A673 (cell line): ENCODE data around the gene CFAP100. TPM values are rescaled to one million over a fixed set of nuclear protein-coding genes. Genes with fewer than 3 reads are reported as not detected.

Experiments used
- BruUV-seq: library from RNA; stranded (reverse); fragments of 400-500 nt; replicated peaks from 2 replicates; lab custom pipeline; 2021; lab: Mats Ljungman, UMichigan
- CTCF ChIA-PET: fragments of 300-600 bp; sonication (Branson Sonifier 250); formaldehyde crosslinking; loops from one replicate; lab custom pipeline; 2022; ENCODE audit warnings: antibody characterized with exemption; lab: Charles Lee
- POLR2A ChIA-PET: fragments of 300-600 bp; sonication (Branson Sonifier 250); formaldehyde crosslinking; loops from one replicate; lab custom pipeline; 2022; ENCODE audit warnings: antibody characterized with exemption; ENCODE audit not compliant: low non-redundant PET; lab: Charles Lee
- DNase-seq: peaks from one replicate; pipeline ENCODE4 v3.0.0-alpha.2; 2015; ENCODE audit warnings: low spot score
- H3K27ac ChIP-seq: fragments of 200-600 bp; sonication (generic); 2 replicates; pipeline ENCODE4 v1.5.1; 2016; ENCODE audit warnings: mixed run types, low read depth, mild to moderate bottlenecking, mixed read lengths, antibody characterized with exemption, low read length; ENCODE audit not compliant: poor library complexity, severe bottlenecking
- H3K27me3 ChIP-seq: fragments of 200-600 bp; sonication (generic); replicated peaks from 2 replicates; pipeline ENCODE4 v1.6.1; 2017; ENCODE audit warnings: mixed run types, low read depth, mild to moderate bottlenecking, mixed read lengths, antibody characterized with exemption, low read length; ENCODE audit not compliant: insufficient read depth, poor library complexity
- H3K36me3 ChIP-seq: fragments of 200-600 bp; sonication (generic); 2 replicates; pipeline ENCODE4 v1.6.1; 2016; ENCODE audit warnings: mixed run types, mild to moderate bottlenecking, mixed read lengths, antibody characterized with exemption, low read length; ENCODE audit not compliant: insufficient read depth, poor library complexity, severe bottlenecking
- H3K4me1 ChIP-seq: fragments of 200-600 bp; sonication (generic); 2 replicates; pipeline ENCODE4 v1.6.1; 2017; ENCODE audit warnings: mixed run types, mild to moderate bottlenecking, mixed read lengths, antibody characterized with exemption, low read length; ENCODE audit not compliant: insufficient read depth, poor library complexity, severe bottlenecking
- H3K4me3 ChIP-seq: fragments of 200-600 bp; sonication (generic); 2 replicates; pipeline ENCODE4 v1.5.1; 2016; ENCODE audit warnings: low read depth, mixed run types, mild to moderate bottlenecking, mixed read lengths, low read length; ENCODE audit not compliant: poor library complexity, severe bottlenecking
- H3K9me3 ChIP-seq: fragments of 200-600 bp; sonication (generic); 2 replicates; pipeline ENCODE4 v1.6.1; 2016; ENCODE audit warnings: mixed run types, low read depth, mild to moderate bottlenecking, mixed read lengths, antibody characterized with exemption, low read length; ENCODE audit not compliant: poor library complexity, severe bottlenecking
- EZH2 ChIP-seq: fragments of 200-600 bp; sonication (generic); IDR thresholded peaks from 2 replicates; pipeline ENCODE4 v1.6.1; 2017; ENCODE audit warnings: borderline replicate concordance, low read depth, mild to moderate bottlenecking, mixed read lengths, antibody characterized with exemption, low read length; ENCODE audit not compliant: poor library complexity, severe bottlenecking
- intact Hi-C: fragments of 100-400 bp; cut with micrococcal nuclease; formaldehyde crosslinking; loops from one replicate; pipeline ENCODE4 v1.10.0; 2022; ENCODE audit not compliant: unreplicated experiment
- total RNA-seq: library from RNA; stranded (reverse); gene quantifications from 2 replicates; pipeline ENCODE4 v1.2.3, GENCODE V29; 2021
- TF ChIP-seq, protein P1 (sequence below): fragments of 300-800, 200-600 bp; sonication (generic); conservative IDR thresholded peaks from 2 replicates; pipeline ENCODE4 v1.5.1; 2017; ENCODE audit warnings: low read depth, mild to moderate bottlenecking, antibody characterized with exemption, low read length, moderate library complexity, mixed read lengths

The CFAP100 gene
- total RNA-seq, 1 experiment from 2014 or later: not detected

DNA sequence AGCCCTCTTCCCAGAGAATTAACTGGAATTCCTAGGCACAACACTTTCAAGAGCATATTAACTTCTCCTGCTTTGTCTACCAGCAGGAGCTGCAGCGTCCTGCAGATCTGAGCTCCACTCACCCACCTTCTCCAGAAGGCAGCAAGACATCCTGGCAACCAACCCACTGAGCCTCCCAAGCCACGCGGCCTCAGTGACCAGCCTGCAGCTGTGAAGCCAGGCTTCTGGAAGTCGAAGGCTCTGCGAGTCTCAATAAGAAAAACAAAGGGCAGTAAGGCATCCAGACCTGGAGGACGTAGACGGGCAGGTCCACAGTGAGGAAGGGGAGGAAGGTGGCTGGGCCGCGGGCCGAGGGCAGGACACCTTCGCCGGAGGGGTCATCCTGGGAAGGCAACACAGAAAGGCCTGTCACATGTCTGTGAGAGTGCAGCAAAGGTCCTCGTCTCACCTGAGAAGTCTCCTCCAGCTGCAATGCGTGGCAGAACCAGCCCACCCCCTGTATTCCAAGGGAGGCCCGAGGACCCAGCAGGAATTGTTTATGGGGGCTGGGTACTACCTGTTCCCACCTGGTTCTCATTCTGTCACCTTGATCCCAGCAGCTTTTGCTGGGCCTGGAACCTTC lies 44.7 kb downstream of the CFAP100 start:
- Histone ChIP-seq H3K27ac (no peak overlapping the region), H3K36me3 (peaks cover 54% of the 10 kb centered on the region), H3K9me3 (no peaks in the 10 kb centered on the region), H3K4me3 (no peak overlapping the region), H3K27me3 (no peaks in the 10 kb centered on the region), H3K4me1 (no peaks in the 10 kb centered on the region)
- CTCF ChIA-PET: no interaction called here
- DNase-seq: no peak
- BruUV-seq: no TSS peak
- POLR2A ChIA-PET: no interaction called here
- intact Hi-C loops: no loop called here
- TF ChIP-seq EZH2: no peak

DNA sequence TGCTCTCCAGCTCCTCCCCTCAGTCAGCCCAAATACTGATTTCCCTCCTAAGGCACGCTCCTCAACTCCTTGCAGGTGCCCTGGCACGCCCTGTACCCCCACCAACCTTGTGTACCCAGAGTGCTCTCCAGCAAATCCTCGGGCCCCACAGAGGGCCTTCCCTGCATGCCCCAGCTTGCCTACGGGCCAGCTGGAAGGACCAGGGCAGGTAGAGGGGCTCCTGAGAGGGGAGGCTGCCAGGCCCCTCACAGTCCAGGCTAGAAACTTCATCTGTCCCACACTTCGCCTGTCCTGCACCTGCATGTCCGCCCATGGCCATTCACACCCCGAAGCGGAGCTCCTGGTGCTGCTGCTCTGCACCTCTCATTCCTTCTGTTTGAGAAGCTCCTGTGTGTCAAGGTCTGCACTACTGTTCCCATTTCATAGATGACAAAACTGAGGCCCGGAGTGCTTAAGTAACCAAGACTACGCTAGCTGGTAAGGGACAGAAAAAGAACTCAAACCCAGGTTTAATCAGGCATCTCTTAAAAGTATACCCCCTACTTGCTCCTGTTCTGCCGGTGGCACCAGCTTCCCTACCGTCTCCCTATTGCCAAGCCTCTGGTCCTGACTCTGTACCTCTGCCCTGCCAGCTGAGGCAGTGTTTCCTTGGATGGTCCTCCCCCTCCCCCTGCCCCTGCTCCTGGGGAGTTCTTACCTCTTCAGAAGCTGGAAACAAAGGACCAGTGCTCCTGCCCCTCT lies 45.4 kb downstream of the CFAP100 start:
- H3K27me3 ChIP-seq: no peaks in the 10 kb centered on the region
- TF ChIP-seq EZH2: no peak
- TF ChIP-seq, protein P1, sequence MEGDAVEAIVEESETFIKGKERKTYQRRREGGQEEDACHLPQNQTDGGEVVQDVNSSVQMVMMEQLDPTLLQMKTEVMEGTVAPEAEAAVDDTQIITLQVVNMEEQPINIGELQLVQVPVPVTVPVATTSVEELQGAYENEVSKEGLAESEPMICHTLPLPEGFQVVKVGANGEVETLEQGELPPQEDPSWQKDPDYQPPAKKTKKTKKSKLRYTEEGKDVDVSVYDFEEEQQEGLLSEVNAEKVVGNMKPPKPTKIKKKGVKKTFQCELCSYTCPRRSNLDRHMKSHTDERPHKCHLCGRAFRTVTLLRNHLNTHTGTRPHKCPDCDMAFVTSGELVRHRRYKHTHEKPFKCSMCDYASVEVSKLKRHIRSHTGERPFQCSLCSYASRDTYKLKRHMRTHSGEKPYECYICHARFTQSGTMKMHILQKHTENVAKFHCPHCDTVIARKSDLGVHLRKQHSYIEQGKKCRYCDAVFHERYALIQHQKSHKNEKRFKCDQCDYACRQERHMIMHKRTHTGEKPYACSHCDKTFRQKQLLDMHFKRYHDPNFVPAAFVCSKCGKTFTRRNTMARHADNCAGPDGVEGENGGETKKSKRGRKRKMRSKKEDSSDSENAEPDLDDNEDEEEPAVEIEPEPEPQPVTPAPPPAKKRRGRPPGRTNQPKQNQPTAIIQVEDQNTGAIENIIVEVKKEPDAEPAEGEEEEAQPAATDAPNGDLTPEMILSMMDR: no peak
- no TSS peak for BruUV-seq
- no peaks in the 10 kb centered on the region for H3K4me1 ChIP-seq
- no peak overlapping the region for H3K4me3 ChIP-seq
- H3K9me3 ChIP-seq: no peaks in the 10 kb centered on the region
- peaks cover 54% of the 10 kb centered on the region for H3K36me3 ChIP-seq
- ChIA-PET POLR2A (no interaction called here), CTCF (no interaction called here)
- no peak overlapping the region for H3K27ac ChIP-seq
- no peak for DNase-seq
- intact Hi-C loops: no loop called here

DNA sequence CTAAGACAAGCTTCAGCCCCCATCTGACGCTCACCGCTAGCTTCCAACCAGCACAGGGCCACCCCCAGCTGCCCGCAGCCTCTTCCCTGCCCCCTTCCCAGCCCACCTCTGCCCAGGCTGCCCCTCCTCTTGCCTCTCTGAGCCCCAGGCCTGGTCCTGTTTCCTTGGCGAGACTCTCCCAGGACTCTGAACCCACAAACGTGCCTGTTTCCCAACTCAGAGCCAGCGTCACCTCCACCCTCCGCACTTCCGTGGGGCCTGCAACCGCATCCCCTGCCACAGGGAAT lies 45.9 kb downstream of the CFAP100 start:
- intact Hi-C loops: no loop called here
- Histone ChIP-seq H3K9me3 (no peaks in the 10 kb centered on the region), H3K4me3 (no peak overlapping the region), H3K27me3 (no peaks in the 10 kb centered on the region), H3K36me3 (peaks cover 54% of the 10 kb centered on the region), H3K27ac (no peak overlapping the region), H3K4me1 (no peaks in the 10 kb centered on the region)
- POLR2A ChIA-PET: no interaction called here
- CTCF ChIA-PET: no interaction called here
- DNase-seq: no peak
- BruUV-seq: no TSS peak
- TF ChIP-seq EZH2: no peak
- TF ChIP-seq, protein P1: no peak
